Mesenchymal stem cell (in vitro differentiated cells and primary cell): Measurements from ENCODE around the gene CDKN1A.

ENCODE experiments used
- DNase-seq: peaks from one replicate; pipeline ENCODE4 v3.0.0-alpha.2; 2013
- H2AFZ ChIP-seq: one replicate; pipeline ENCODE4 v1.6.1; 2013; ENCODE audit warnings: low read depth, mild to moderate bottlenecking, control low read depth, inconsistent platforms, low read length, moderate library complexity
- H2AK5ac ChIP-seq: 2 replicates; pipeline ENCODE4 v1.6.1; 2013; ENCODE audit warnings: low read length, moderate library complexity, mild to moderate bottlenecking, inconsistent platforms; ENCODE audit not compliant: severe bottlenecking
- H2BK120ac ChIP-seq: one replicate; pipeline ENCODE4 v1.6.1; 2013; ENCODE audit warnings: low read depth, mild to moderate bottlenecking, inconsistent platforms, low read length, moderate library complexity
- H2BK12ac ChIP-seq, 2 experiments: one replicate each; pipeline ENCODE4 v1.6.1; 2013; ENCODE audit warnings: inconsistent platforms in 2 of 2, low read length in 2 of 2, mild to moderate bottlenecking in 2 of 2, moderate library complexity in 2 of 2, control low read depth in 1 of 2
- H2BK15ac ChIP-seq: one replicate; pipeline ENCODE4 v1.6.1; 2013; ENCODE audit warnings: mild to moderate bottlenecking, low read depth, inconsistent platforms; ENCODE audit not compliant: poor library complexity, severe bottlenecking
- H2BK5ac ChIP-seq: 2 replicates; pipeline ENCODE4 v1.6.1; 2013; ENCODE audit warnings: low read depth, mild to moderate bottlenecking, low read length, control low read depth, inconsistent platforms; ENCODE audit not compliant: poor library complexity, severe bottlenecking
- H3K14ac ChIP-seq, 2 experiments: one replicate each; pipeline ENCODE4 v1.6.1; 2013; ENCODE audit warnings: inconsistent platforms in 2 of 2, low read length in 2 of 2, control low read depth in 1 of 2, mild to moderate bottlenecking in 1 of 2, moderate library complexity in 1 of 2
- H3K18ac ChIP-seq, 2 experiments: one replicate each; pipeline ENCODE4 v1.6.1; 2013; ENCODE audit warnings: inconsistent platforms in 2 of 2, low read length in 2 of 2, control low read depth in 1 of 2, low read depth in 1 of 2, mild to moderate bottlenecking in 1 of 2
- H3K23ac ChIP-seq, 2 experiments: one replicate each; pipeline ENCODE4 v1.6.1; 2013; ENCODE audit warnings: inconsistent platforms in 2 of 2, low read length in 2 of 2, mild to moderate bottlenecking in 2 of 2, moderate library complexity in 2 of 2, control low read depth in 1 of 2
- H3K27ac ChIP-seq: 2 replicates; pipeline ENCODE4 v1.5.1; 2013; ENCODE audit warnings: mild to moderate bottlenecking, moderate library complexity, low read length, control low read depth, inconsistent platforms; ENCODE audit not compliant: poor library complexity, severe bottlenecking
- H3K27me3 ChIP-seq, 2 experiments: 2 replicates each; pipeline versions ENCODE4 v1.6.1 to v1.7.0; 2013; ENCODE audit warnings: low read length in 2 of 2, mild to moderate bottlenecking in 2 of 2, moderate library complexity in 2 of 2, control low read depth in 1 of 2, inconsistent platforms in 1 of 2; ENCODE audit not compliant: control insufficient read depth in 1 of 2, insufficient read depth in 1 of 2
- H3K36me3 ChIP-seq, 2 experiments: 2 replicates each; pipeline versions ENCODE4 v1.6.1 to v1.7.0; 2013; ENCODE audit warnings: low read length in 2 of 2, control low read depth in 1 of 2, inconsistent platforms in 1 of 2, low read depth in 1 of 2, mild to moderate bottlenecking in 1 of 2; ENCODE audit not compliant: insufficient read depth in 2 of 2, control insufficient read depth in 1 of 2
- H3K4ac ChIP-seq, 2 experiments: one replicate each; pipeline ENCODE4 v1.6.1; 2013; ENCODE audit warnings: inconsistent platforms in 2 of 2, low read length in 2 of 2, mild to moderate bottlenecking in 2 of 2, moderate library complexity in 2 of 2, control low read depth in 1 of 2, low read depth in 1 of 2
- H3K4me1 ChIP-seq: 2 replicates; pipeline ENCODE4 v1.6.1; 2013; ENCODE audit warnings: low read depth, low read length, control low read depth; ENCODE audit not compliant: control insufficient read depth, insufficient read depth
- H3K4me2 ChIP-seq: 2 replicates; pipeline ENCODE4 v1.6.1; 2013; ENCODE audit warnings: low read length, mild to moderate bottlenecking, inconsistent platforms; ENCODE audit not compliant: poor library complexity, severe bottlenecking
- H3K4me3 ChIP-seq, 2 experiments: 2 replicates each; pipeline versions ENCODE4 v1.5.1 to v1.7.0; 2013; ENCODE audit warnings: low read length in 2 of 2, mild to moderate bottlenecking in 2 of 2, control low read depth in 1 of 2, low read depth in 1 of 2; ENCODE audit not compliant: insufficient read depth in 1 of 2
- H3K79me1 ChIP-seq: replicated peaks from 2 replicates; pipeline ENCODE4 v1.6.1; 2013; ENCODE audit warnings: mild to moderate bottlenecking, control low read depth, low read length, inconsistent platforms; ENCODE audit not compliant: poor library complexity, severe bottlenecking
- H3K9ac ChIP-seq: 2 replicates; pipeline ENCODE4 v1.7.0; 2013; ENCODE audit warnings: mild to moderate bottlenecking, low read length, moderate library complexity
- H3K9me3 ChIP-seq: 2 replicates; pipeline ENCODE4 v1.7.0; 2013; ENCODE audit warnings: mild to moderate bottlenecking, low read length; ENCODE audit not compliant: control insufficient read depth
- H4K8ac ChIP-seq: one replicate; pipeline ENCODE4 v1.6.1; 2013; ENCODE audit warnings: inconsistent platforms, mild to moderate bottlenecking, low read length, moderate library complexity
- H4K91ac ChIP-seq: one replicate; pipeline ENCODE4 v1.6.1; 2013; ENCODE audit warnings: mild to moderate bottlenecking, low read length, inconsistent platforms
- WGBS: methylation state at CpG from one replicate; pipeline ENCODE4 v1.1.7; 2013; ENCODE audit warnings: mixed read lengths; 5-methylcytosine and 5-hydroxymethylcytosine counted together

Gene CDKN1A

GRCh38 chr6:36695414-36695813, 16.9 kb downstream of the CDKN1A start:
- Histone ChIP-seq H3K4me1 (no peaks in the 10 kb centered on the region), H3K36me3 (no peaks in the 10 kb centered on the region), H2BK5ac (no peak overlapping the region), H2AFZ (no peak overlapping the region), H3K27ac (no peak overlapping the region), H3K4ac (no peak overlapping the region), H2BK120ac (no peak overlapping the region), H2AK5ac (no peak overlapping the region), H3K79me1 (no peaks in the 10 kb centered on the region), H3K4me3 (no peak overlapping the region), H2BK12ac (no peak overlapping the region), H3K9me3 (peaks cover 7% of the 10 kb centered on the region), H3K14ac (no peak overlapping the region), H3K4me2 (no peak overlapping the region), H3K9ac (no peak overlapping the region), H2BK15ac (no peak overlapping the region), H3K18ac (no peak overlapping the region), H4K91ac (no peak overlapping the region), H3K23ac (no peak overlapping the region), H4K8ac (no peak overlapping the region), H3K27me3 (peaks cover 5 to 6% of the 10 kb centered on the region in 2 experiments)
- WGBS, result 100% methylated on average over 2 of the region's 2 CpGs
- no peak for DNase-seq

- no peak within 1 kb of the TSS for H2BK12ac ChIP-seq
- no peak within 1 kb of the TSS for H3K18ac ChIP-seq
- H3K36me3 ChIP-seq, result no peaks in the 10 kb centered on the region
- no peak within 1 kb of the TSS for H2BK15ac ChIP-seq
- H2BK5ac ChIP-seq, result no peak within 1 kb of the TSS
- H2AK5ac ChIP-seq, result no peak within 1 kb of the TSS
- H3K27ac ChIP-seq, result no peak within 1 kb of the TSS
- DNase-seq, result no peak
- H3K4me2 ChIP-seq, result no peak within 1 kb of the TSS
- no peak within 1 kb of the TSS for H4K8ac ChIP-seq
- H3K79me1 ChIP-seq, result no peaks in the 10 kb centered on the region
- peaks cover 7% of the 10 kb centered on the region for H3K9me3 ChIP-seq
- 77% methylated on average over 7 of the region's 7 CpGs for WGBS
- H3K14ac ChIP-seq, result no peak within 1 kb of the TSS
- no peak within 1 kb of the TSS for H4K91ac ChIP-seq
- H3K4me3 ChIP-seq, result no peak within 1 kb of the TSS
- H3K4ac ChIP-seq, result no peak within 1 kb of the TSS
- H3K9ac ChIP-seq, result no peak within 1 kb of the TSS
- no peak within 1 kb of the TSS for H3K23ac ChIP-seq
- H3K27me3 ChIP-seq, result peaks cover 5 to 6% of the 10 kb centered on the region in 2 experiments
- no peak within 1 kb of the TSS for H2AFZ ChIP-seq
- H2BK120ac ChIP-seq, result no peak within 1 kb of the TSS
- peaks cover 4% of the 10 kb centered on the region for H3K4me1 ChIP-seq
These were observed 19.0 kb downstream of the CDKN1A start, which contains the start of gene RAB44 for GRCh38 chr6:36697481-36697903. Gene RAB44 (plus strand): TSS chr6:36697826. CDS start chr6:36704236, 6,410 bp downstream.

GRCh38 chr6:36698196-36698595, 19.7 kb downstream of the CDKN1A start:
- WGBS, result 94% methylated on average over 6 of the region's 6 CpGs
- H3K4ac ChIP-seq, result no peak overlapping the region

GRCh38 chr6:36698871-36699271, 20.4 kb downstream of the CDKN1A start:
- peaks cover 4% of the 10 kb centered on the region for H3K4me1 ChIP-seq
- no peaks in the 10 kb centered on the region for H3K79me1 ChIP-seq
- H2BK12ac ChIP-seq, result no peak overlapping the region
- no peak overlapping the region for H3K23ac ChIP-seq
- no peak overlapping the region for H2BK5ac ChIP-seq
- H3K4ac ChIP-seq, result no peak overlapping the region
- no peaks in the 10 kb centered on the region for H3K36me3 ChIP-seq
- no peak overlapping the region for H4K91ac ChIP-seq
- no peak overlapping the region for H4K8ac ChIP-seq
- H2AK5ac ChIP-seq, result no peak overlapping the region
- H2BK120ac ChIP-seq, result no peak overlapping the region
- H3K4me2 ChIP-seq, result no peak overlapping the region
- H3K27ac ChIP-seq, result no peak overlapping the region
- no peak for DNase-seq
- no peak overlapping the region for H2AFZ ChIP-seq
- no peak overlapping the region for H3K9ac ChIP-seq
- H3K4me3 ChIP-seq, result no peak overlapping the region
- H3K14ac ChIP-seq, result peak overlapping the region in 1 of 2 experiments; percentile 2
- H3K9me3 ChIP-seq, result peaks cover 7% of the 10 kb centered on the region
- no peak overlapping the region for H3K18ac ChIP-seq
- WGBS, result 80% methylated on average over 8 of the region's 8 CpGs
- peaks cover 12 to 13% of the 10 kb centered on the region in 2 experiments for H3K27me3 ChIP-seq
- H2BK15ac ChIP-seq, result no peak overlapping the region

More at GRCh38 chr6:36698196-36698595, 19.7 kb downstream of the CDKN1A start:
- Histone ChIP-seq H2AFZ (no peak overlapping the region), H3K79me1 (no peaks in the 10 kb centered on the region), H3K4me2 (no peak overlapping the region), H3K9me3 (peaks cover 7% of the 10 kb centered on the region), H3K4me3 (no peak overlapping the region), H3K23ac (no peak overlapping the region), H2BK5ac (no peak overlapping the region), H3K18ac (no peak overlapping the region), H2BK15ac (no peak overlapping the region), H3K4me1 (peaks cover 4% of the 10 kb centered on the region), H2AK5ac (no peak overlapping the region), H4K91ac (no peak overlapping the region), H3K9ac (no peak overlapping the region), H2BK120ac (no peak overlapping the region), H3K14ac (no peak overlapping the region), H2BK12ac (no peak overlapping the region), H3K27me3 (peaks cover 7 to 9% of the 10 kb centered on the region in 2 experiments), H3K36me3 (no peaks in the 10 kb centered on the region), H4K8ac (no peak overlapping the region), H3K27ac (no peak overlapping the region)
- no peak for DNase-seq
